Neural progenitor cell (in vitro differentiated cells): ENCODE results near the gene ZPBP. TPM values are rescaled to one million over a fixed set of nuclear protein-coding genes. Genes with fewer than 3 reads are reported as not detected.

ENCODE experiments used
- DNase-seq: peaks from one replicate; pipeline ENCODE4 v3.0.0-alpha.2; 2016; ENCODE audit warnings: low spot score
- H2AFZ ChIP-seq: fragments of 200-600 bp; sonication (generic); replicated peaks from 2 replicates; pipeline ENCODE4 v1.6.1; 2016; ENCODE audit warnings: antibody characterized with exemption
- H3F3A ChIP-seq: fragments of 200-600 bp; sonication (generic); 2 replicates; pipeline ENCODE4 v1.6.1; 2016; ENCODE audit warnings: antibody characterized with exemption, low read depth
- H3K27ac ChIP-seq: fragments of 200-600 bp; sonication (generic); 2 replicates; pipeline ENCODE4 v1.5.1; 2016; ENCODE audit warnings: mild to moderate bottlenecking
- H3K27me3 ChIP-seq: fragments of 200-600 bp; sonication (generic); 2 replicates; pipeline ENCODE4 v1.6.1; 2016; ENCODE audit warnings: mild to moderate bottlenecking, moderate library complexity
- H3K36me3 ChIP-seq: fragments of 200-600 bp; sonication (generic); 2 replicates; pipeline ENCODE4 v1.5.1; 2016
- H3K4me1 ChIP-seq: fragments of 200-600 bp; sonication (generic); 2 replicates; pipeline ENCODE4 v1.6.1; 2016; ENCODE audit warnings: mixed run types
- H3K4me2 ChIP-seq: fragments of 200-600 bp; sonication (generic); 2 replicates; pipeline ENCODE4 v1.6.1; 2016
- H3K4me3 ChIP-seq: fragments of 200-600 bp; sonication (generic); 2 replicates; pipeline ENCODE4 v1.5.1; 2016
- H3K79me2 ChIP-seq: fragments of 200-600 bp; sonication (generic); 2 replicates; pipeline ENCODE4 v1.6.1; 2016; ENCODE audit warnings: low read depth
- H3K9ac ChIP-seq: fragments of 200-600 bp; sonication (generic); 2 replicates; pipeline ENCODE4 v1.6.1; 2016
- H3K9me3 ChIP-seq: fragments of 200-600 bp; sonication (generic); 2 replicates; pipeline ENCODE4 v1.5.1; 2016; ENCODE audit warnings: low read depth
- H4K20me1 ChIP-seq: fragments of 200-600 bp; sonication (generic); 2 replicates; pipeline ENCODE4 v1.6.1; 2016; ENCODE audit warnings: low read depth
- H3K27ac Mint-ChIP-seq: 3 replicates; pipeline ENCODE4 v1.8.0; 2021; ENCODE audit warnings: mixed read lengths
- H3K27me3 Mint-ChIP-seq: 2 replicates; pipeline ENCODE4 v1.8.0; 2022; ENCODE audit warnings: low read depth, mild to moderate bottlenecking, inconsistent platforms, moderate library complexity, mixed read lengths; ENCODE audit not compliant: insufficient read depth
- H3K36me3 Mint-ChIP-seq: 3 replicates; pipeline ENCODE4 v1.8.0; 2021; ENCODE audit warnings: mixed read lengths
- H3K4me1 Mint-ChIP-seq: 3 replicates; pipeline ENCODE4 v1.8.0; 2021; ENCODE audit warnings: mixed read lengths
- H3K4me3 Mint-ChIP-seq: 3 replicates; pipeline ENCODE4 v1.8.0; 2021; ENCODE audit warnings: mild to moderate bottlenecking, moderate library complexity, mixed read lengths
- H3K9me3 Mint-ChIP-seq: 3 replicates; pipeline ENCODE4 v1.8.0; 2020; ENCODE audit warnings: mixed read lengths
- EZH2 ChIP-seq: fragments of 200-600 bp; sonication (generic); IDR thresholded peaks from 2 replicates; pipeline ENCODE4 v1.6.1; 2017; ENCODE audit warnings: antibody characterized with exemption, mild to moderate bottlenecking, moderate library complexity
- EZH2phosphoT487 ChIP-seq: fragments of 200-600 bp; sonication (generic); IDR thresholded peaks from 2 replicates; pipeline ENCODE4 v1.6.1; 2017; ENCODE audit warnings: antibody characterized with exemption
- total RNA-seq: library from RNA; depleted of rRNA; stranded (reverse); fragments of >200 nt; gene quantifications from 2 replicates; pipeline ENCODE4 v1.2.3, GENCODE V29; 2015; ENCODE audit warnings: low replicate concordance
- TF ChIP-seq, protein P1 (sequence below): fragments of 200-600 bp; sonication (generic); IDR thresholded peaks from 2 replicates; pipeline ENCODE4 v1.5.1; 2017; ENCODE audit warnings: antibody characterized with exemption, mild to moderate bottlenecking

Gene ZPBP
- total RNA-seq, 1 donor from 2014 or later: not detected

DNA sequence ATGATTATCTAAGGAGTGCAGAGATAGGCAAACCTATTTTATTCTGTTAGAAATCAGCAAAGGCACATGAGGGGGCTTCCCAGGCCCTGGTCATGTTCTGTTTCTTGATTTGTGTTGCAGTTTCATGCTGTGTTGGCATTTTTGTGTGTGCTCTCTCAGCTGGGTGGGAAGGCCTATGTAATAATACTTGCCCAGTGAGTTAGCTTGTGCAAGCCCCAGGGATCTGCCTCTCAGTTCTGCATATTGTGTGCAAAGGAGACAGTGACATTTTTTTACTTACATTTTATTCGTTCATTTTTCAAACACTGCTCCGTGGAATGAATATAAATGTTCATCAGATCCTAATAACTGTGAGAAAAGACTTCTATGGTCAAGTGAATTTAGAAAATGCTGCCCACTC is 200.6 kb downstream of the ZPBP start:
- no peaks in the 10 kb centered on the region for H3K36me3 ChIP-seq
- no peaks in the 10 kb centered on the region for H4K20me1 ChIP-seq
- Mint-ChIP-seq H3K4me1 (peaks cover 28% of the 10 kb centered on the region), H3K9me3 (peaks cover 14% of the 10 kb centered on the region), H3K4me3 (no peak overlapping the region), H3K27me3 (peaks cover 7% of the 10 kb centered on the region), H3K36me3 (no peaks in the 10 kb centered on the region), H3K27ac (peak overlapping the region; percentile 48)
- no peak overlapping the region for H3K27ac ChIP-seq
- TF ChIP-seq, protein P1, sequence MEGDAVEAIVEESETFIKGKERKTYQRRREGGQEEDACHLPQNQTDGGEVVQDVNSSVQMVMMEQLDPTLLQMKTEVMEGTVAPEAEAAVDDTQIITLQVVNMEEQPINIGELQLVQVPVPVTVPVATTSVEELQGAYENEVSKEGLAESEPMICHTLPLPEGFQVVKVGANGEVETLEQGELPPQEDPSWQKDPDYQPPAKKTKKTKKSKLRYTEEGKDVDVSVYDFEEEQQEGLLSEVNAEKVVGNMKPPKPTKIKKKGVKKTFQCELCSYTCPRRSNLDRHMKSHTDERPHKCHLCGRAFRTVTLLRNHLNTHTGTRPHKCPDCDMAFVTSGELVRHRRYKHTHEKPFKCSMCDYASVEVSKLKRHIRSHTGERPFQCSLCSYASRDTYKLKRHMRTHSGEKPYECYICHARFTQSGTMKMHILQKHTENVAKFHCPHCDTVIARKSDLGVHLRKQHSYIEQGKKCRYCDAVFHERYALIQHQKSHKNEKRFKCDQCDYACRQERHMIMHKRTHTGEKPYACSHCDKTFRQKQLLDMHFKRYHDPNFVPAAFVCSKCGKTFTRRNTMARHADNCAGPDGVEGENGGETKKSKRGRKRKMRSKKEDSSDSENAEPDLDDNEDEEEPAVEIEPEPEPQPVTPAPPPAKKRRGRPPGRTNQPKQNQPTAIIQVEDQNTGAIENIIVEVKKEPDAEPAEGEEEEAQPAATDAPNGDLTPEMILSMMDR: no peak
- TF ChIP-seq EZH2 (no peak), EZH2phosphoT487 (no peak)
- H3K4me3 ChIP-seq: no peak overlapping the region
- H2AFZ ChIP-seq: no peak overlapping the region
- no peak overlapping the region for H3K4me2 ChIP-seq
- H3K9ac ChIP-seq: no peak overlapping the region
- DNase-seq: no peak
- no peaks in the 10 kb centered on the region for H3K79me2 ChIP-seq
- H3K9me3 ChIP-seq: no peaks in the 10 kb centered on the region
- no peaks in the 10 kb centered on the region for H3K27me3 ChIP-seq
- H3K4me1 ChIP-seq: peaks cover 15% of the 10 kb centered on the region
- no peaks in the 10 kb centered on the region for H3F3A ChIP-seq

Other genes starting within 250 kb of the ZPBP start
- 0.11 and 0.19 TPM in 2 replicates for gene IKZF1, start 211.5 kb upstream of the ZPBP start, total RNA-seq